Right forelimb (tissue), 1 donor: ENCODE measurements around the gene CWF19L2.
"Not testable (repeated sequence)": the region's sequence is repeated elsewhere in the genome, so short reads cannot be mapped to it uniquely, and the experiment has no call there.

Experiments used
- DNase-seq: peaks from one replicate; pipeline ENCODE4 v3.0.0-alpha.2; 2018

Gene CWF19L2

DNA sequence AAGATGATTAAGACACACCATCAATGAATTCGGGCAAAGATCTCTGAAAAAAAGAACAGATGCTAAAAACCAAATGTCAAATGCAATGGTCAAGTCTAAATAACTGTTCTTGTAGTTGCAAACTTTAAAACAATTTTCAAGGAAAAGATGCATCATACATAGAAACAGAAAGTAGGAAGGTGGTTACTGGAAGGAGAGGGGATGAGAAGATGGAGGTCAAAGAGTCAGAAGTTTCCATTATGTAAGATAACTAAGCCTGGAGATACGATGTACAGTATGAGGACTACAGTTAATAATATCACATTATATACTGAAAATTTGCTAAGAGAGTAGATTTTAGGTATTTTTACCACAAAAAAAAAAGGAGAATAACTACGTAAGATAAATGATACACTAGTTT is 27.1 kb downstream of the CWF19L2 start:
- DNase-seq, result no peak

DNA sequence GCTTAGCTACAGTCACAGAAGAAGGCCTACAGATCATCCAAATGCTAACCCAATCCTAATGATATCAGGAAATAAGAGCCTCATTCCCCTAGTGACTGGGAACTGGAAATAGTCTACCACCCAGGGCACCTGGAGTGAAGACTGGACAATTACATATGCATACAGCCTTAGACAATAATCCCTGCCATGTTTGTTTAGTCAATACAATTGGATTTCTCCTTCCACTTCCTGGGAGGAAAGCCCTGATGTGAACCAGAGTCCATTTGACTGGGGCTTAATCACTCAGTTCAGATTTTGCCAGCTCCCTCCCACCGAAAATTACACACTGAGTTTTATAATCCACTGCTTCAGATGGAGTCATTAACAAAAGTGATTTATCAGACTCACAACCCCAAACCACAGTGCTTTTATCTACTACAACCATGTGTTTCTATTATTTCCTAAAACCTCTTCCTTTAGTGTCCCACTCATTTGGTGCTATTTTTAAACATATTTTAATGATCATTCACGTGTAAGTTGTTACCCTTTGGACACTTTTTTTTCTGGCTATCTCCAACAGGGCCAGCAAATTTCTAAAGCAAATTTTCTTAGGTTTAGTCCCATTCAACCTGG is 29.9 kb downstream of the CWF19L2 start:
- DNase-seq, result no peak

DNA sequence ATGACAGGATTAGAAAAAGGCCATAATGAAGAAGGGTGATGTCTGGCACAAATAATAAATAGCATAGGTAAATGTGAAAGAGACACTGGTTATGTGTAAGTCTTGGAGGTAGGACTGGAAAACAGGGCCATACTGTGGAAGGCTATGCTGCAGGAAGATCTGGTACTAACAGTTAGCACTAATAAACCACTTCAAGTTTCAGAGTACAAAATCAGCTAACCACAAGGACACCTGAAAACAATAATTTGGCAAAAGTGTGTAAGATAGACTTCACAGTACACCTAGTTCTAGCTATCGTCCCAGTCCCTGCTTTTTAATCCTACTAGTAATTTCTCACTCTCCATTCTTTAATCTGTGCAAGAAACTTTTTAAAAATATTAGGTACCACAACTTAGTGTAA is 44.3 kb downstream of the CWF19L2 start:
- DNase-seq, result no peak

- no peak for DNase-seq
These were observed 48.8 kb downstream of the CWF19L2 start for GRCh38 chr11:107408762-107409211.

GRCh38 chr11:107405260-107405659 is 52.4 kb downstream of the CWF19L2 start:
- DNase-seq, result no peak

DNA sequence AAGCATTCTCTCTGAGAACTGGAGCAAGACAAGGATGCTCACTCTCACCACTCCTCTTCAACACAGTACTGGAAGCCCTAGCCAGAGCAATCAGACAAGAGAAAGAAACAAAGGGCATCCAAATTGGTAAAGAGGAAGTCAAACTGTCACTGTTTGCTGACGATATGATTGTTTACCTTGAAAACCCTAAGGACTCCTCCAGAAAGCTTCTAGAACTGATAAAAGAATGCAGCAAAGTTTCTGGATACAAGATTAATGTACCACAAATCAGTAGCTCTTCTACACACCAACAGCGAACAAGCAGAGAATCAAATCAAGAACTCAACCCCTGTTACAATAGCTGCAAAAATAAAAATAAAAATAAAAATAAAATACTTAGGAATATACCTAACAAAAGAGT is 56.5 kb downstream of the CWF19L2 start:
- DNase-seq, result not testable (repeated sequence)

DNA sequence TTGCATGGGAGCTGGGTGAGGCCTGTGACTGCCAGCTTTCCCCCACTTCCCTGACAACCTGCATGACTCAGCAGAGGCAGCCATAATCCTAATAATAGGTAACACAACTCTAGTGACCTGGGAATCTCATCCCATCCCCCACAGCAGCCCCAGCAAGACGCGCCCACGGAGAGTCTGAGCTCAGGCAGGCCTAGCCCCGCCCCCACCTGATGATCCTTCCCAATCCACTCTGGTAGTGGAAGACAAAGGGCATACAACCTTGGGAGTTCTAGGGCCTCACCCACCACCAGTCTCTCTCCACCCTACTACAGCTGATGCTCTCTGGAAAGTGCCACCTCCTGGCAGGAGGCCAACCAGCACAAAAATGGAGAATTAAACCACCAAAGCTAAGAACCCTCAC is 60.3 kb downstream of the CWF19L2 start:
- DNase-seq, result no peak

- no peak for DNase-seq
These were observed 65.0 kb downstream of the CWF19L2 start for GRCh38 chr11:107392611-107393010.

GRCh38 chr11:107390701-107391100 is 66.9 kb downstream of the CWF19L2 start:
- DNase-seq, result not testable (repeated sequence)

GRCh38 chr11:107387666-107388065 is 70.0 kb downstream of the CWF19L2 start:
- DNase-seq, result no peak

- DNase-seq, result no peak
These were observed 72.2 kb downstream of the CWF19L2 start for GRCh38 chr11:107385361-107385981.

DNA sequence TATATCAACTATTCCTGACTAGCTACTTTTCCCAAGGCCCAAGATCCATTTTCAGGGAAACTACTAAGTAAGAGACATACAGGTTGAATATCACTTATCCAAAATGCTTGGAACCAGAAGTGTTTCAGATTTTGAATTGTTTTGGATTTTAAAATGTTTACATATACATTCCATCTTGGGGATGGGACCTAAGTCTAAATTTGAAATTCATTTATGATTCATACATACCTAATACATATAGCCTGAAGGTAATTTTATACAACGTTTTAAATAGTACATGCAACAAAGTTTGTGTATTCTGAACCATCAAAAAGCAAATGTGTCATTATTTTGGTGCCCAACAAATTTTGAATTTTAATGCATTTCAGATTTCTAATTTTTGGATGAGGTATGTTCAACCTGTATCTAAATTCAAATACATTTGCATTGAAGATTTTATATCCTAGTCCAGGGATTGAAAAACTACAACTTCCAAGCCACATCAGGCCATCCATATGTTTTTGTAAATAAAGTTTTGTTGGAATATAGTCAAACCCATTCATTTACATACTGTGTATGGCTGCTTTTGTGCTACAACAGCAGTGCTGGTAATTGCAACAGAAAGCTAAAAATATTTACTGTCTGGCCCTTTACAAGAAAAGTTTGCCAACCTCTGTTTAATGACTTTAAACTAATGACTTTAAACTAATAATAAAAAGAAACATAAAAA is 73.3 kb downstream of the CWF19L2 start:
- DNase-seq, result no peak

GRCh38 chr11:107372439-107372838 is 85.2 kb downstream of the CWF19L2 start:
- DNase-seq, result no peak

DNA sequence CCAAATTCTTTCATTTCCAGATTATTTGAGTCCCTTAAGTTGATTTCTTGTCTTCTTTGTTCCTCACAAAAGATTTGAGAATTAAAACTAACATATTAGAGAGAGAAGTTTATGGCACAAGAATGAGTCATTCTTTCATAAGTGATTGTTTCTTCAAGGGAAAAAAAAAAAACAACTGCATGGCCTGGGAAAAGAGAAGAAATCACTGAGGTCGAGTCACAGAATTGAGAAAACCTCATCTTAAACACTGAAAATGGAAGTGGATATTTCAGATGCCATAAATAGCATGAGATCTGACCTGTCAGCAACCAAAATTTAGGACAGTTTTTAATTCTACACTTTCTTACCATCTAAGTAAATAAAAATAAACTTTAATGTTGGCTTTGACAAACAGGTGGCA is 87.2 kb downstream of the CWF19L2 start:
- DNase-seq, result no peak

DNA sequence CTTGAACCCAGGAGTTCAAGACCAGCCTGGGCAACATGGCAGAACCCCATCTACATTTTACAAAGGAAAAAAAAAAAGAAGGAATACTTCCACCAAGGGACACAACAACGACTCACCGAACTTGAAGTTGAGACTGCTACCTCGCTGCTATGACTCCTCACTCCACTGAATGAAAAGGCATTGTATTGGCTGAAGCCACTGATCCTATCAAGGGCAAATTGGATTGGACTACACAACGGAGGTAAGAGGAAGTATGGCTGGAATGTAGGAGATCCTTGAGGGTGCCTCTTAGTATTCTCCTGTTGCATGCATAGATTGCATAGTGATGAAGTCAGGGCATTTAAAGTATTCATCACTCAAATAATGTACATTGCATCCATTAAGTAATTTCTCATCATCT is 97.9 kb downstream of the CWF19L2 start:
- no peak for DNase-seq

DNA sequence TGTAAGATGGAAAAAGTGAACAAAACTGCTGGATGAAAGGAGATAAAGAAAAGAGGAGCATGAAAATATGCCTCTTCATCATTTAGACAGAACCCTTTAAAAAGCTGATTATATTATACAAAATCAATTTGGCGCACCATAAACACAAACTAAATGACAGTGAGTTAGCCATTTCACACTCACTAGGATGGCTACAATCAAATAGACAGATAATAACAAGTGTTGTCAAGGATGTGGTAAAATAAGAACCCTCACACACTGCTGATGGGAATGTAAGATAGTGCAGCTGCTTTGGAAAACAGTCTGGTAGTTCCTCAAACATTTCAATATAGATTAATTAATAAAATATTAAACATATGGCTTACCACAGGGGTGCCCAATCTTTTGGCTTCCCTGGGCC is 99.7 kb downstream of the CWF19L2 start:
- DNase-seq, result no peak

- DNase-seq, result no peak
These were observed 102.8 kb downstream of the CWF19L2 start for GRCh38 chr11:107354780-107355179.

DNA sequence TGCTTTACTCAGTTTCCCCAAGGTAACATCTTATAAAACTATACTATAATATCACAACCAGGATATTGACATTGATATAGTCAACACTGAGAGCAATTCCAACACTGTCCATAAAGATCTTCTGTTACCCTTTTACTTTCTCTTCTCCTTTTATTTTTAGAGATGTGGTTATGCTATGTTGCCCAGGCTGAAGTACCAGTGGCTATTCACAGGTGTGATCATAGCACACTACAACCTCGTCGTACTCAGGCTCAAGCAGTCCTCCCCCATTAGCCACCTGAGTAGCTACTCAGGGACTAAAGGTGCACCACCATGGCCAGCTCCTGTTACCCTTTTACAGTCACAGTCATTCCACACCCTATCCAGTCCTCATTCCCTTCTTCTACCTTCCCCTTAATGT is 119.7 kb downstream of the CWF19L2 start:
- no peak for DNase-seq

- DNase-seq, result no peak
These were observed 125.9 kb downstream of the CWF19L2 start for GRCh38 chr11:107331728-107332127.

DNA sequence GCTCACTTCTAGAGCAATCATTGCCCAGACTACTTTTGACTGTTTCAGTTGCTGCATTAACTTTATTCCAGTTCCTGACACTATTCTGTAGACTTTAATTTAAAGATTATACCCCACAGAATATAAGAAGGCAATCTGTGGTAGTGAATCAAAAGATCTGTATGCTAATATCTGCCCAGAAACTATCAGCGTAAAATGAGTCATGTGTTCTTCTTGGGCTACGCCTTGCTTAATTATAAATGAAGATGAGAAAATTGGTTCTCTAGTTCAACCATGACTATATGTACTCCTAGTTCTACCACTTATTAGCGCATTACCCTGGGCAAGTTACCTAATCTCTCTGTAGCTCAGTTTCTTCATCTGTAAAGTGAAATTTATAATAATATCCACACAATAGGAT is 128.5 kb downstream of the CWF19L2 start:
- no peak for DNase-seq

DNA sequence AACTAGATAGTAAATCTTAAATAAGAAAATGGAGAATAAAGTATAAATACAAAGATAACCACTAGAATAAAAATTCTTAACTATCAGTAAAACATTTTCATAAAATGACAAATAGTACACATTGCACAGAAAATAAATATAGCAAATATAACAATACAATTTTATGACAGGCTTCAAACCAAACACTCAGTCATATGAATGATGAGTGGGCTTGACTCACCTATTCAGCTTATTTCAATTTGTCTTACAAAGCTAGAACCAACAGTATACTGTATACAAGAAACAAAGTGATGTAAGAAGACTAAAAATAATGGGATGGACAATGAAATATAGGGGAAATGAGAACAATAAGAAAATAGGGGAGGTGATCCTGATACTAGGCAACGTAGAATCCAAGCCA is 141.2 kb downstream of the CWF19L2 start:
- no peak for DNase-seq

- DNase-seq, result no peak
These were observed 149.6 kb downstream of the CWF19L2 start for GRCh38 chr11:107307991-107308390.

DNA sequence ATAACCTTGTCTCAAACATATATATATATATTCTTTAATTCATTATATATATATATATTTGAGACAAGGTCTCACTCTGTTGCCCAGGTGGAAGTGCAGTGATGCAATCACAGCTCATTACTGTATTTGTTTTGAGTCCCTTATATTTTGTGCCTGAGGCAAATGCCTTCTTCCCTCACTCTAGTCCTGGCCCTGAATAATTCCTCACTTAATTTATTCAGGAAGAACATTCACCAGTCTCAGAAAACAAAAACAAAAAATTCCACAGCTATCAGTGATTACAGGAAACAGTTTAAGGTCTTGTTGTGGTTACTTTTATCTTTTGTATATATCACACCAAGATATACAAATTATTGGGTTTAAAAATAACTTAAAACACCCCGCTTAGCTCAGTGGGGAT is 155.7 kb downstream of the CWF19L2 start:
- DNase-seq, result no peak

GRCh38 chr11:107293677-107294344 is 163.8 kb downstream of the CWF19L2 start:
- DNase-seq, result no peak
